Keratinocyte (primary cell): ENCODE measurements around the gene POU3F1. TPM values are rescaled to one million over a fixed set of nuclear protein-coding genes. Genes with fewer than 3 reads are reported as not detected.
A peak's percentile ranks its signal among the peaks of the same experiment; 100 is the strongest.

Experiments used
- DNase-seq: peaks from one replicate; pipeline ENCODE4 v3.0.0-alpha.2; 2011; ENCODE audit warnings: low read depth, missing footprints, low spot score
- FAIRE-seq: peaks from 2 replicates; lab custom pipeline; 2011; peaks lifted over from hg19 to GRCh38; lab: Jason Lieb, UNC
- H2AFZ ChIP-seq: 2 replicates; pipeline ENCODE4 v1.6.0; 2012; ENCODE audit warnings: low read length, control low read depth, inconsistent platforms; ENCODE audit not compliant: control insufficient read depth
- H3K27ac ChIP-seq: 2 replicates; pipeline ENCODE4 v1.5.1; 2011; ENCODE audit warnings: low read length; ENCODE audit not compliant: control insufficient read depth, insufficient read depth
- H3K27me3 ChIP-seq: 3 replicates; pipeline ENCODE4 v1.6.0; 2011; ENCODE audit warnings: low read length; ENCODE audit not compliant: control insufficient read depth, insufficient read depth; ENCODE audit errors: extremely low read depth
- H3K36me3 ChIP-seq, 2 experiments: 2 replicates in 1 of 2; 3 replicates in 1 of 2; pipeline ENCODE4 v1.5.1; 2011; ENCODE audit warnings: low read length in 2 of 2, mild to moderate bottlenecking in 1 of 2; ENCODE audit not compliant: control insufficient read depth in 2 of 2, insufficient read depth in 2 of 2; ENCODE audit errors: extremely low read depth in 1 of 2
- H3K4me1 ChIP-seq: 3 replicates; pipeline ENCODE4 v1.5.1; 2011; ENCODE audit warnings: low read length; ENCODE audit not compliant: control insufficient read depth, insufficient read depth; ENCODE audit errors: extremely low read depth
- H3K4me2 ChIP-seq: 3 replicates; pipeline ENCODE4 v1.6.0; 2011; ENCODE audit warnings: low read depth, low read length; ENCODE audit not compliant: control insufficient read depth, insufficient read depth; ENCODE audit errors: extremely low read depth
- H3K4me3 ChIP-seq, 3 experiments: fragments of 200-600 bp in 1 of 3; sonication (generic) in 1 of 3; 2 replicates in 2 of 3; 3 replicates in 1 of 3; pipeline ENCODE4 v1.5.1; 2011 to 2016; ENCODE audit warnings: low read length in 3 of 3, mild to moderate bottlenecking in 3 of 3, control low read depth in 2 of 3, inconsistent platforms in 1 of 3, low read depth in 1 of 3, mixed read lengths in 1 of 3, mixed run types in 1 of 3, moderate library complexity in 1 of 3; ENCODE audit not compliant: control insufficient read depth in 2 of 3, insufficient read depth in 2 of 3; ENCODE audit errors: extremely low read depth in 1 of 3
- H3K79me2 ChIP-seq: 2 replicates; pipeline ENCODE4 v1.6.0; 2012; ENCODE audit warnings: low read length; ENCODE audit not compliant: control insufficient read depth, insufficient read depth
- H3K9ac ChIP-seq: 3 replicates; pipeline ENCODE4 v1.6.0; 2011; ENCODE audit warnings: low read length; ENCODE audit not compliant: control insufficient read depth, insufficient read depth; ENCODE audit errors: extremely low read depth
- H3K9me1 ChIP-seq: 3 replicates; pipeline ENCODE4 v1.6.0; 2011; ENCODE audit warnings: low read length; ENCODE audit not compliant: control insufficient read depth, insufficient read depth; ENCODE audit errors: extremely low read depth
- H3K9me3 ChIP-seq: 2 replicates; pipeline ENCODE4 v1.5.1; 2012; ENCODE audit warnings: low read depth, low read length; ENCODE audit not compliant: control insufficient read depth
- H4K20me1 ChIP-seq: 3 replicates; pipeline ENCODE4 v1.6.0; 2011; ENCODE audit warnings: low read length; ENCODE audit not compliant: control insufficient read depth, insufficient read depth; ENCODE audit errors: extremely low read depth
- EZH2 ChIP-seq: IDR thresholded peaks from one replicate; pipeline ENCODE4 v1.6.1; 2012; ENCODE audit warnings: inconsistent platforms, mild to moderate bottlenecking, low read length, moderate library complexity
- dilution Hi-C: fragments of 300-500 bp; cut with MboI; formaldehyde crosslinking; loops from one replicate; pipeline ENCODE4 v1.7.0; 2020; ENCODE audit warnings: low sequenced_read_pairs; ENCODE audit not compliant: extremely low pct_ligation_motif_present
- polyA plus RNA-seq, 5 experiments: library from polyadenylated mRNA; depleted of rRNA in 3 of 5; stranded (reverse) in 3 of 5; stranded (forward) in 1 of 5; unstranded in 1 of 5; fragments of >200 nt; gene quantifications; 1 replicate in 1 of 5; 2 replicates in 3 of 5; 3 replicates in 1 of 5; pipeline versions ENCODE4 v1.2.1 to v1.2.3, GENCODE V29; 2011 to 2012; ENCODE audit warnings: missing spikeins in 2 of 5, low read depth in 1 of 5, low replicate concordance in 1 of 5
- TF ChIP-seq, protein P1 (sequence below), 3 experiments: IDR thresholded peaks in 1 of 3; conservative IDR thresholded peaks in 1 of 3; optimal IDR thresholded peaks in 1 of 3; 2 replicates in 2 of 3; 3 replicates in 1 of 3; pipeline versions ENCODE3 to v1.5.1; 2011; ENCODE audit warnings: low read length in 3 of 3, mild to moderate bottlenecking in 3 of 3, moderate library complexity in 2 of 3, control low read depth in 1 of 3, inconsistent platforms in 1 of 3; ENCODE audit not compliant: insufficient read depth in 2 of 3; ENCODE audit errors: extremely low read depth in 1 of 3

The POU3F1 gene
- polyA plus RNA-seq, 1 donor (not counting 4 experiments of a cell fraction or from before 2014, with no cell fraction given): 0.59 TPM

- no peak overlapping the region for H3K4me3 ChIP-seq
- no peak overlapping the region for H2AFZ ChIP-seq
- H3K9me3 ChIP-seq: no peaks in the 10 kb centered on the region
- H3K27me3 ChIP-seq: peaks cover 28% of the 10 kb centered on the region
- TF ChIP-seq, protein P1, sequence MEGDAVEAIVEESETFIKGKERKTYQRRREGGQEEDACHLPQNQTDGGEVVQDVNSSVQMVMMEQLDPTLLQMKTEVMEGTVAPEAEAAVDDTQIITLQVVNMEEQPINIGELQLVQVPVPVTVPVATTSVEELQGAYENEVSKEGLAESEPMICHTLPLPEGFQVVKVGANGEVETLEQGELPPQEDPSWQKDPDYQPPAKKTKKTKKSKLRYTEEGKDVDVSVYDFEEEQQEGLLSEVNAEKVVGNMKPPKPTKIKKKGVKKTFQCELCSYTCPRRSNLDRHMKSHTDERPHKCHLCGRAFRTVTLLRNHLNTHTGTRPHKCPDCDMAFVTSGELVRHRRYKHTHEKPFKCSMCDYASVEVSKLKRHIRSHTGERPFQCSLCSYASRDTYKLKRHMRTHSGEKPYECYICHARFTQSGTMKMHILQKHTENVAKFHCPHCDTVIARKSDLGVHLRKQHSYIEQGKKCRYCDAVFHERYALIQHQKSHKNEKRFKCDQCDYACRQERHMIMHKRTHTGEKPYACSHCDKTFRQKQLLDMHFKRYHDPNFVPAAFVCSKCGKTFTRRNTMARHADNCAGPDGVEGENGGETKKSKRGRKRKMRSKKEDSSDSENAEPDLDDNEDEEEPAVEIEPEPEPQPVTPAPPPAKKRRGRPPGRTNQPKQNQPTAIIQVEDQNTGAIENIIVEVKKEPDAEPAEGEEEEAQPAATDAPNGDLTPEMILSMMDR (optimal IDR thresholded peaks at IDR 0.05 in 1 of 3, IDR thresholded peaks at IDR 0.05 in 1 of 3, conservative IDR thresholded peaks at IDR 0.05 in 1 of 3; ENCODE audit: extremely low read depth in 1 of 3, insufficient read depth in 2 of 3, low read length in 3 of 3): no peak
- no peak for TF ChIP-seq EZH2
- H4K20me1 ChIP-seq: no peaks in the 10 kb centered on the region
- DNase-seq (no peak), FAIRE-seq (no peak)
- peak overlapping the region; percentile 13 for H3K27ac ChIP-seq
- dilution Hi-C loops: no loop called here
- no peaks in the 10 kb centered on the region for H3K9me1 ChIP-seq
- peaks cover 23% of the 10 kb centered on the region for H3K4me1 ChIP-seq
- no peaks in the 10 kb centered on the region for H3K36me3 ChIP-seq
- peak overlapping the region; percentile 46 for H3K4me2 ChIP-seq
- no peak overlapping the region for H3K9ac ChIP-seq
- H3K79me2 ChIP-seq: no peaks in the 10 kb centered on the region
Measured at GRCh38 chr1:38039331-38040088, 7.1 kb downstream of the POU3F1 start.

DNA sequence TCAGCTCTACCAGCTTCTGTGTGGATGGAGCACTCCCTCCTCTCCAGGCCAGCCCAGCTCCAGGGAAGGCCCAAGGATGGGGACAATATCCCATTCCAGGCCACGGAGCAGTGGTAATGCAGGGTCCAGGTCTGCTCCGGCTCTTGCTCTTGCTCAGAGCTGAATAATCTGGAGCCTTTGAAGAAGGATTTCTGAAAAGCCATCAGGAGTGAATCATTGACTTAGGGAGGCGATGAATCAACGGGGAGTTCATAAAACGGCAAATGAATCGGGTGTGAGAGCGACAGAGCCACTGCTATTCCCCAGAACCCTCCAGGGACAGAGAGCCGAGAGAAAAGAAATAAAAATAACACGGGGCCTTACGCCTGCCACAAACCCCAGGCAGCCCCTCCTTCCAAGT lies 7.7 kb downstream of the POU3F1 start:
- DNase-seq (no peak), FAIRE-seq (peak; percentile 77)
- no peak overlapping the region for H3K9ac ChIP-seq
- peak overlapping the region; percentile 46 for H3K4me2 ChIP-seq
- no peak overlapping the region for H3K4me3 ChIP-seq
- no peak overlapping the region for H2AFZ ChIP-seq
- peaks cover 21% of the 10 kb centered on the region for H3K27me3 ChIP-seq
- H3K36me3 ChIP-seq: no peaks in the 10 kb centered on the region
- peaks cover 21% of the 10 kb centered on the region for H3K4me1 ChIP-seq
- dilution Hi-C loops: no loop called here
- H3K9me3 ChIP-seq: no peaks in the 10 kb centered on the region
- H3K79me2 ChIP-seq: no peaks in the 10 kb centered on the region
- no peaks in the 10 kb centered on the region for H3K9me1 ChIP-seq
- H4K20me1 ChIP-seq: no peaks in the 10 kb centered on the region
- TF ChIP-seq, protein P1 (optimal IDR thresholded peaks at IDR 0.05 in 1 of 3, IDR thresholded peaks at IDR 0.05 in 1 of 3, conservative IDR thresholded peaks at IDR 0.05 in 1 of 3; ENCODE audit: extremely low read depth in 1 of 3, insufficient read depth in 2 of 3, low read length in 3 of 3): no peak
- no peak for TF ChIP-seq EZH2
- peak overlapping the region; percentile 13 for H3K27ac ChIP-seq
